Stimulated activated effector memory CD8-positive, alpha-beta T cell treated with anti-CD3 and anti-CD28 coated beads, Interleukin-12 subunit alpha, Interleukin-12 subunit beta, amount 100 ng/mL, for 72 hours (primary cell): ENCODE results near the gene COL23A1.

Source experiments
- ATAC-seq: fragments of 150-1000 bp; cut with Tn5 transposase; 2 replicates; pipeline ENCODE4 v1.10.0; 2021
- DNase-seq, 2 donors: peaks; one replicate each; pipeline ENCODE4 v3.0.0; 2021 to 2022; ENCODE audit warnings: low spot score in 2 of 2
- H3K27ac Mint-ChIP-seq: one replicate; pipeline ENCODE4 v1.8.0; 2022; ENCODE audit warnings: mild to moderate bottlenecking, mixed read lengths
- H3K36me3 Mint-ChIP-seq: one replicate; pipeline ENCODE4 v1.8.0; 2022; ENCODE audit warnings: mild to moderate bottlenecking, mixed read lengths
- H3K4me1 Mint-ChIP-seq: one replicate; pipeline ENCODE4 v1.8.0; 2022; ENCODE audit warnings: mixed read lengths
- H3K4me3 Mint-ChIP-seq: one replicate; pipeline ENCODE4 v1.8.0; 2022; ENCODE audit warnings: mild to moderate bottlenecking, mixed read lengths
- H3K9me3 Mint-ChIP-seq: one replicate; pipeline ENCODE4 v1.8.0; 2022; ENCODE audit warnings: mixed read lengths

The COL23A1 gene

DNA sequence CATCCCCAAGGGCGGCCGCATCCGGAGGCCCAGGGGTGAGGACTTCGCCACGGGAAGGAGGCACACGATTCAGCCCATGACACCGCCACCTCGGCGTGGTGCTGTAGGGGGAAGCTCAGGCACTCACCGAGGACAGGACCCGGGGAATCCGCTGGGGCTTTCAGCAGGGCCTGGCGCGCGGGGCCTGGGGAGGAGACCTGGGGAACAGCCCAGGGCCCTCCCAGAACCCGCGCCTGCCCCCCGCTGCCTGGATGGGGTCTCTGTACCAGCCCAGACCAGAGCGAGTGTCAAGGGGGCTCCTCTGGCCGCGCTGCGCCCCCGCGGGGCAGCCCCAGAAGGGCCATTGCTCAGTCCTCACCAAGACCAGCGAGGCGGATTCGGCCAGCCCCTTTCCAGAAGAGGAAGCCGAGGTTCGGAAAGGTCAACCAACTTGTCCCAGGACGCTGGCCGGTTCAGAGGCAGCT lies 12.8 kb downstream of the COL23A1 start:
- Mint-ChIP-seq H3K27ac (no peak overlapping the region), H3K4me3 (no peak overlapping the region), H3K9me3 (no peaks in the 10 kb centered on the region), H3K4me1 (peaks cover 5% of the 10 kb centered on the region), H3K36me3 (no peaks in the 10 kb centered on the region)
- DNase-seq (no peak), ATAC-seq (no peak)

DNA sequence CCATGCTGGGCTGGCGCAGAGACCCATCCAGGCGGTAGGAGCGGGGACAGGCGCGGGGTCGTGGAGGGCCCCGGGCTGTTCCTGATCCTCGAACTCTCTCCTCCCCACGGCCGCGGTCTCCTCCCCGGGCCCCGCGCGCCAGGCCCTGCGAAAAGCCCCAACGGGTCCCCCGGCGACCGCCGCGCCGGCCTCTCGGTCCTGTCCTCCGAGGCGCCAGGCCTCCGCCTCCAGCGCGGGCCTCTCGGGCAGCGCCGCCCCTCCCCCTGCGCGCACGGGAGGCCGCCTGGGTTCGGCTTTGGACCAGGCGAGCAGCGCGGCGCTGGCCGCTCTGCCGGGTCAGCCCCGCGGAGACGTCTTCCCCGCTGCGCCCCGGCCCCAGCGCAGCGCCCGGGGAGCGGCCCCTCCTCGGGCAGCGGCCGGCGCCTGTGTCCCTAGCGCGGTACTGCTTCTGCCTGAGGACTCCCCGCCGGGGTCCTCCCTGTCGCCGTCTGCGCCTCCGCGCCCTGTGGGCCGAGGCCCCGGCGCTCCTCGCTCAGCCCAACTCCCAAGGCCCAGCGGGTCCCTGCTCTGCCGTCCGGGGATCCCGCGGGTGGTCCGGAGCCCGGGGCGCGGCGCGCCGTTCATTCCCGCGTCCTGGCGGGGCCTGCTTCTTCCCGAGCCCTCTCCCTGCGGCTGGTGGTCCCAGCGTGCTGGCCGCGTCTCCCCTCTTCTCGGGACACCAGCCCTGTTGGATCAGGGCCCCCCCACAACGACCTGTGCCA lies 13.4 kb downstream of the COL23A1 start:
- no peaks in the 10 kb centered on the region for H3K9me3 Mint-ChIP-seq

DNA sequence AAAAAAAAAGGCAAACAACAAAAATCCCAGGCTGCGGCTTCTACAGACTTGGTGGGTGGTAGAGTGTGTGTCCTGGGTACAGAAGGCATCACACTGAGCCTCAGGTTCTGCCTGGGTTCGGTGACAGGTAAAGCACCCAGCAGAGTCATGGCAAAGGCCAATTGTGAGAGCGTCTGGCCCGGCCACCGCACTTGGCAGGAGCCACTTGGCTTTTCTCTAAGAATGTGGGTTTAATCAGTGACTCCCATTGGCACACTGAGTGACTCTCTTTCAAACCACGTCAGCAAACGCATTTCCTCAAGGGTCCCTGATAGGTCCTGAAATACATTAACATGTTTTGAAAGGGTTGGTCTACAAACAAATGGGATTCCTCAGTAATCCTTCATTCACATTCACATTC lies 17.0 kb downstream of the COL23A1 start:
- Mint-ChIP-seq H3K4me1 (peaks cover 5% of the 10 kb centered on the region), H3K27ac (no peak overlapping the region), H3K36me3 (no peaks in the 10 kb centered on the region), H3K9me3 (no peaks in the 10 kb centered on the region), H3K4me3 (no peak overlapping the region)
- DNase-seq (no peak), ATAC-seq (no peak)

More for the DNA sequence above, 13.4 kb downstream of the COL23A1 start:
- Mint-ChIP-seq H3K4me1 (peaks cover 5% of the 10 kb centered on the region), H3K4me3 (no peak overlapping the region), H3K27ac (no peak overlapping the region), H3K36me3 (no peaks in the 10 kb centered on the region)
- no peak for ATAC-seq
- no peak for DNase-seq

DNA sequence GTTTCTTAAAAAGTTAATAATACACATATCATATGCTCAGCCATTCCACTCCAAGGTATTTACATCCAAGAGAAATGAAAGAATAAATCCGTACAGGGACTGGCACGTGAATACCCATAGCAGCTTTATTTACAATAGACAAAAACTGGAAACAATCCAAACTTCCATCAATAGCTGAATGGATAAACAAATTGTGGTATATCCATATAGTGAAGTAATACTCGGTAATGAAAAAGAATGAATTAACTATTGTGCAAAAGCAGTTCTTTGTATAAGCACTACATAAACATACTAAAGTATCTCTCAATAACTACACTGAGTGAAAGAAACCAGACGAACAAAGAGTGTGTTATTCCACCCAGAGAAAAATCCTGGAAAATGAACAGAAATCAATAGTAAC lies 17.6 kb downstream of the COL23A1 start:
- H3K4me1 Mint-ChIP-seq = peaks cover 5% of the 10 kb centered on the region
- no peak overlapping the region for H3K4me3 Mint-ChIP-seq
- H3K27ac Mint-ChIP-seq = no peak overlapping the region
- no peaks in the 10 kb centered on the region for H3K9me3 Mint-ChIP-seq
- no peak for DNase-seq
- no peaks in the 10 kb centered on the region for H3K36me3 Mint-ChIP-seq
- no peak for ATAC-seq

DNA sequence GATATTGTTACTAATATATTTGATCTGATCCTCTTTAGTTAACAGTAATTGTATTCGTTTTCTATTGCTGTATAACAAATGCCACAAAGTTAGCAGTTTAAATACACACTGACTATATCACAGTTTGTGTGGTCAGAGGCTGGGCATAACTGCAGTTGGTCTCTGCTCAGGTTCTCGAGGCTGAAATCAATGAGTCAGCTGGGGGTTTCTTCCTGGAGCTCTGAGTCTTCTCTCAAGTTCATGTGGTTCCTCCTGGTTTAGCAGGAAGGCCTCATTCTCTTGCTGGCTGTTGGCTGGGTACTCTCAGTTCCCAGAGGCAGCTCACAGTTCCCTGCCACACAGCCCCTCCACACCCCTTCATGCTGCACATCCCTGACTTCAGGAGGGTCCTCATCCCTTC lies 20.7 kb downstream of the COL23A1 start:
- no peak overlapping the region for H3K27ac Mint-ChIP-seq
- H3K9me3 Mint-ChIP-seq = no peaks in the 10 kb centered on the region
- H3K4me3 Mint-ChIP-seq = no peak overlapping the region
- DNase-seq = no peak
- ATAC-seq = peak; percentile 58
- no peaks in the 10 kb centered on the region for H3K4me1 Mint-ChIP-seq
- no peaks in the 10 kb centered on the region for H3K36me3 Mint-ChIP-seq

DNA sequence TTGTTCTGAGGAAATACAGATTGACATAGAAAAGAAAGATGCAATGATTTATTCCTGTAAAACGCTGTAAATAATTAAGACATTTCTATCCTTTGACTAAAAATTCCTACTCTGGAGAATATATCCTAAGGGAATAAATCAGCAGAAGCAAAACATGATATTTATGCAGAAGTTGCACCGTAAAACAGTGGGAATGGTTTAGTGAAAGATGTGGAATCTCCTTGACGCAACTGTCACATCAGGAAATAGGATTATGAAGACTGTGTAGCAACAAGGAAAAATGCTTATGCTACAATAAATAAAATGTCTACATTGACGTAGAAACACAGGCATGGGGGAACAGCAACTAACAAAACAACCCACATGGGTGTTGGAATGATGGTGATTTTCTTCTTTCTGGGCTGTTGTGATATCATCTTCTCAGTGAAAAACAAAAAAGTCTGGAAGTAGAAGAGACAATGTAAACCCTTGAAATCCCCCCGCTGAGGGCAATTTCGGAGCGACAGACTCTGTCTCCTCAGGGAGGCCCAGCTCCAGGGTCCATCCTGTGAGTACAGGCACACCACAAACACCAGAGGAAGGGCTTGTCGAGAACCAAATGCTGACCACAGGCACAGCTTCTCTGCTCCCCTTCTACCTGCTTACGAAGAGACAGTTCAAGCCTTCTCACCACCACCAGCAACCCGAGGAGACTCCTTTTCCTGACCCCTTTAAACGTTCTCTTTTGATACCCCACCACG lies 25.2 kb downstream of the COL23A1 start:
- Mint-ChIP-seq H3K27ac (no peak overlapping the region), H3K36me3 (no peaks in the 10 kb centered on the region), H3K4me1 (no peaks in the 10 kb centered on the region), H3K4me3 (no peak overlapping the region), H3K9me3 (no peaks in the 10 kb centered on the region)
- ATAC-seq = no peak
- DNase-seq = no peak

DNA sequence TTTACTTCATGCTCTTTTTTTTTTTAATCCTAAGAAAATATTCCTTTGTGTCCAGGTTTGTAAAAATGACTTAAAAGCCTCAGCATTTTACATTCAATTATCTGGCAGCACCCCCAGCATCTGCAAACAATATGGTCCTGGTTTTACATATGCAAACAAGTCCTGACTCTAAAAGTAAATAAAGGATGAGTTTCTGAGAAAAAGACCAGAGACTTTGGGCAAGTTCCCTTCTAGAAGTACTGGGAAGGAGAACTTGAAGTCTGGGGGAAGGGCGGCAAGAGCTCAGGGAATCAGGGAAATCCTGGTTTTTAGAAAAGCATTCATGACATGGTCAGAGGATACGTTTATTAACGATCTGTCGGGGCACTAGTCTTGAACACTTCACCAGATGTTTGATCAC lies 25.8 kb downstream of the COL23A1 start:
- no peak overlapping the region for H3K4me3 Mint-ChIP-seq
- ATAC-seq (no peak), DNase-seq (no peak)
- no peaks in the 10 kb centered on the region for H3K4me1 Mint-ChIP-seq
- H3K36me3 Mint-ChIP-seq = no peaks in the 10 kb centered on the region
- H3K27ac Mint-ChIP-seq = no peak overlapping the region
- H3K9me3 Mint-ChIP-seq = no peaks in the 10 kb centered on the region

DNA sequence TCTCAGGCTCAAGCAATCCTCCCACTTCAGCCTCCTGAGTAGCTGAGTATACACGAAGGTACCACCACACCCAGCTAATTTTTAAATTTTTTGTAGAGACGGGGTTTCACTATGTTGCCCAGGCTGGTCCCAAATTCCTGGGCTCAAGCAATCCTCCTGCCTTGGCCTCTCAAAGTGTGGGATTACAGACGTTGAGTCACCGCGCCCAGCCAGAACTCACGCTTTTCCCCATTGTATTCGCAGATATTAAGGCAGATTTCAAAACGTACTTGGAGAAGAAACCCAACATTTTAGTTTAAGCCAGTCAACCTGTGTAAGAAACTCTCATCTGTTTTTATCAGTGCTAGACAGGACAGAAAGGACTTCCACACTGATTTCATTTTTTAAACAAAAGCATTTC lies 26.6 kb downstream of the COL23A1 start:
- Mint-ChIP-seq H3K4me1 (no peaks in the 10 kb centered on the region), H3K9me3 (no peaks in the 10 kb centered on the region), H3K27ac (no peak overlapping the region), H3K36me3 (no peaks in the 10 kb centered on the region), H3K4me3 (no peak overlapping the region)
- DNase-seq (no peak), ATAC-seq (no peak)

DNA sequence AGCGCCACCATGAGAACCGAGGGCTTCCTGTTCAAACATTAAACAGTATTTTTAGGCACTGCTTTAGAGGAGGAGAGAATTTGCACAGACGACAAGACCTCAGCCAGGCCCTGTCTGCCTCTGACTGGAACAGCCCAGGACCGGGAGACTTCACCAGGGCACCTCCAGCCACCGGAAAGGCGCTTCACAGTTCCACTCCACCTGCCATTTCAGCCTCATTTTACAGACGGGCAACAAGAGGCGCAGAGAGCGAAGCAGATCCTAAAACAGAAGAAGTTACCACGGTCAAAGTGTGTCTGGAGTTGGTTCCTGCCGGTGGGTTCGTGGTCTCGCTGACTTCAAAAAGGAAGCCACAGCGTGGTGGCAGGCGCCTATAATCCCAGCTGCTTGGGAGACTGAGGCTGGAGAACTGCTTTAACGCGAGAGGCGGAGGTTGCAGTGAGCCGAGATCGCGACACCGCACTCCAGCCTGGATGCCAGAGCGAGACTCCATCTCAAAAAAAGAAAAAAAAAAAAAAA lies 28.4 kb downstream of the COL23A1 start:
- Mint-ChIP-seq H3K4me1 (no peaks in the 10 kb centered on the region), H3K9me3 (no peaks in the 10 kb centered on the region), H3K36me3 (no peaks in the 10 kb centered on the region), H3K4me3 (no peak overlapping the region), H3K27ac (no peak overlapping the region)
- ATAC-seq (no peak), DNase-seq (no peak)

DNA sequence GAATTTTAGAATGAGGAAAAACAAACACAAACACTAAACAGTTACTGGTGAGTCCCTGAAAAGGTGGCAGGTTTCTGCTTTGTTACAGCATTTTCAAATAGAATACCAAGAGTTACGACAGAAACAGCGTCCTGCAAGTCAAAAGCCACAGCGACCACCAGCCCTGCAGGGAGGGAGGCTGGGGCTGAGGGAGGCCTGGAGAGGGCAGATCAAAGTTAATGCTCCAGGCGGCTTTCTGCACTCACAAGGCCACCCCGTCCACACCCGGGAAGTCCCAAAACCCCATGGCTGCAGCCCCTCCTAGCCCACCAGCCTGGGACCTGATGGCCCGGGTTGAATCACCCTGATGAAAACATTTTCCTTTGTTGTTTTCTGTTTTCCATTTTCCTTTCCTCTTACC lies 29.3 kb downstream of the COL23A1 start:
- H3K4me3 Mint-ChIP-seq = no peak overlapping the region
- ATAC-seq (no peak), DNase-seq (no peak)
- no peaks in the 10 kb centered on the region for H3K9me3 Mint-ChIP-seq
- no peak overlapping the region for H3K27ac Mint-ChIP-seq
- H3K36me3 Mint-ChIP-seq = no peaks in the 10 kb centered on the region
- H3K4me1 Mint-ChIP-seq = no peaks in the 10 kb centered on the region

DNA sequence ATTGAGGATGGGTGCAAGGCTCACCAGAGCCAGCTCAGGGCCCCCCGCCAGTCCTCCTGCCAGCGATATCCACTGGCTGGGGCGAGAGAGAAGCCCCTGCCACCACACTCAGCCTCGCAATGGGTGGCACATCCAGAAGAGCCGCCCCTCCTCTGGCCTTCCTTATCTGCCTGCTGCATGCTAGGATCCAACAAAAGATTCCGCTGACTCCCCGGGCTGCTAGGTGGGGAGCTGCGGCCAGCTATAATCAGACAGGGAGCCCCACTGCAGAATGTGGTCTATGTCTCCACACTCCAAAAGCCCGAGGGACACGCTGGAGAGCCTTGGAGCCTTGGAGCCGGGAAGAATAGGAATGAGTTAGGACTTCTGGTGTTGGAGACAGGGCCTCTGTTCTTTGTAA lies 32.8 kb downstream of the COL23A1 start:
- Mint-ChIP-seq H3K4me1 (no peaks in the 10 kb centered on the region), H3K4me3 (no peak overlapping the region), H3K9me3 (no peaks in the 10 kb centered on the region), H3K27ac (no peak overlapping the region), H3K36me3 (no peaks in the 10 kb centered on the region)
- DNase-seq (no peak), ATAC-seq (no peak)

DNA sequence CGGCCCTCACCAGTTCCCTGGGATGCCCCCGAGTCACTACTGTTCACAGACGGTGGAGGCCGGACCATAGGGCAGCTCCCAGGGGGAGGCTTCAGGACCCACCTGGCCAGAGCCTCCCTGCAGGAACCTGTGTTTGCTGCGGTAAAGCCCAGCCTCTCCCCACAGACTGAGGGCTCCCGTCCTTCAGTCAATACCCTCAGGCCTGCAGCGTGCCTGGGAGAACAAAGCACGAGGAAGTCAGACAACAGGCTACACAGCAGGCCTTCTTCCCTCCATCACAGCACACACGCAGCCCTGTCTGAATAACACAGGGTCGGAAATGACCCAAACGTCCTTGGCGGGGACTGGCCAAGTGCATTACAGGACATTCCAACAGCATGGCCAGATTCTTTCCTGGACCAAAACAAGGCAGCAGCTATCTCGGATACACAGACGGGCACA lies 34.4 kb downstream of the COL23A1 start:
- Mint-ChIP-seq H3K4me1 (no peaks in the 10 kb centered on the region), H3K36me3 (no peaks in the 10 kb centered on the region), H3K4me3 (no peak overlapping the region), H3K27ac (no peak overlapping the region), H3K9me3 (no peaks in the 10 kb centered on the region)
- ATAC-seq (no peak), DNase-seq (no peak)

DNA sequence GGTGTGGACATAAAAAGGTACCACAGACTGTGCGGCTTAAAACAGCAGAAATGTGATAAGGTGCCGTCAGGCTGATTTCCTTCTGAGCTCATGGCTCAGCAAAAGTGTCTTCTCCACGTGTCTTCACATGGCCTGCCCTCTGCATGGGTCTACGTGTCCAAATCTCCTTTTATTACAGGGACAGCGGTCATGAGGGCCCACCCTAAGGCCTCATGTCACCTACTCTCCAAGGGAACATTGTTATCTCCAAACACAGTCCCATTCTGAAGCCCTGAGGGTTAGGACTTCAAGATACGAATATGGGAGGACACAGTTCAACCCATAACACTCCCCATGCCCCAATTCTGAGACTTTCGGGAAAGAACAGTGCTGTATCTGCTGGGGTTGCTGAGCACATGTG lies 35.2 kb downstream of the COL23A1 start:
- no peak for DNase-seq
- no peaks in the 10 kb centered on the region for H3K4me1 Mint-ChIP-seq
- H3K4me3 Mint-ChIP-seq = no peak overlapping the region
- no peak for ATAC-seq
- H3K9me3 Mint-ChIP-seq = no peaks in the 10 kb centered on the region
- no peaks in the 10 kb centered on the region for H3K36me3 Mint-ChIP-seq
- H3K27ac Mint-ChIP-seq = no peak overlapping the region

DNA sequence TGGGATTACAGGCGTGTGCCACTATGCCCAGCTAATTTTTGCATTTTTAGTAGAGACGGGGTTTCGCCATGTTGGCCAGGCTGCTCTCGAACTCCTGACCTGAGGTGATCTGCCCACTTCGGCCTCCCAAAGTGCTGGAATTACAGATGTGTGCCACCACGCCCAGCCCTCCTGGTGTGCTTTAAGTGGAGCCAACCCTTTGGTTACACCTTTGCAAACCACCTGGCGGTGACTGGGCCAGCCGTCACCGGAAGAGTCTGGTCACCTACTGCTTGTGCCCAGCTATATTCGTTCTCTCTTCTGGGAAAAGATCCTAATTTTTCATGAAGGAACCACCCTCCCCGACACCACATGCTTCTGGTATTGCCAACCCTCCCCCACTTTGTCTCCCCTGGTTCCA lies 35.9 kb downstream of the COL23A1 start:
- ATAC-seq = no peak
- no peaks in the 10 kb centered on the region for H3K36me3 Mint-ChIP-seq
- no peaks in the 10 kb centered on the region for H3K9me3 Mint-ChIP-seq
- no peak overlapping the region for H3K27ac Mint-ChIP-seq
- no peaks in the 10 kb centered on the region for H3K4me1 Mint-ChIP-seq
- H3K4me3 Mint-ChIP-seq = no peak overlapping the region
- no peak for DNase-seq

DNA sequence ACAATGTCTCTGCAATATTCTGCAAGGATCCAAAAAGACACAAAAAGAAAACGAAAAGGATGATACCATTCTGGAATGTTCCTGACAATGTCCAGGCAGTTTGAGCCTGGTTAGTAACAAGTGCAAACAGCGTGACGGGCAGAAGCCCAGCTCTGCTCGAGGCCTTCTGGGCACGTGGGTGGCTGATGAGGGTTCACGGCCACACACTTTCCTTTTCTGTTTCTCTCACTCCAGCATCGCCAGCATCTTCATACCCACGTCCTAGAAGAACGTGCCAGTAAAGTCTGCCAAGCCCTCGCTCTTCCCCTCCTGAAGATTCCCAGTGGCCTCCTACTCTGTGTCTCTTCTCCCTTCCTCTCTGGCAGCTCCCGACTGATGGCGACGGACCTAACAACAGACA lies 36.7 kb downstream of the COL23A1 start:
- no peak for DNase-seq
- no peak for ATAC-seq
- Mint-ChIP-seq H3K36me3 (peaks cover 2% of the 10 kb centered on the region), H3K27ac (no peak overlapping the region), H3K9me3 (no peaks in the 10 kb centered on the region), H3K4me1 (no peaks in the 10 kb centered on the region), H3K4me3 (no peak overlapping the region)

DNA sequence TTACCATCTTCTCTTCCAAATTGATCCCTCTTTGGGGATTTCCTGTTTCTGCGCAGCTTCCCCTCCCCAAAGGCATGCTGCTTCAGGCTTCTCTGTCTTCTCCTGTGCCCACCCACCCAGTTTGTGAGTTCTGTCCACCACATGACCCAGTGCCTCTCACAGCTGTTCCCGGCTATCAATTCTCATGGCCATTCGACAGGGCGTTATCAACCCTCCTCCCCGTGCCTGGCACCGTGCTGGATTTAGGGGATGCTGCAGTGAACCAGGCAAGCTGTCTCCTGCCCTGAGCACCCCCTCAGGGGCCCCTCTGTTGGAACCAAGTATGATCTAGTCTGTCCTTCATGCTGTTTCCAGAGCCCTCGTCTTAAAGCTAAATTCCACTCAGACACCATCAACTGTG lies 38.7 kb downstream of the COL23A1 start:
- no peaks in the 10 kb centered on the region for H3K9me3 Mint-ChIP-seq
- H3K36me3 Mint-ChIP-seq = peaks cover 20% of the 10 kb centered on the region
- no peak overlapping the region for H3K4me3 Mint-ChIP-seq
- H3K4me1 Mint-ChIP-seq = no peaks in the 10 kb centered on the region
- DNase-seq (no peak), ATAC-seq (no peak)
- no peak overlapping the region for H3K27ac Mint-ChIP-seq
